VCaP (cell line): ENCODE measurements around the gene NUP210L.

Source experiments
- H3K27ac ChIP-seq: fragments of 450-650 bp; 2 replicates; pipeline ENCODE4 v1.5.1; 2017
- CTCF ChIP-seq: fragments of 450-650 bp; conservative IDR thresholded peaks from 2 replicates; pipeline ENCODE4 v1.5.1; 2017; ENCODE audit warnings: mild to moderate bottlenecking, moderate library complexity

NUP210L gene

DNA sequence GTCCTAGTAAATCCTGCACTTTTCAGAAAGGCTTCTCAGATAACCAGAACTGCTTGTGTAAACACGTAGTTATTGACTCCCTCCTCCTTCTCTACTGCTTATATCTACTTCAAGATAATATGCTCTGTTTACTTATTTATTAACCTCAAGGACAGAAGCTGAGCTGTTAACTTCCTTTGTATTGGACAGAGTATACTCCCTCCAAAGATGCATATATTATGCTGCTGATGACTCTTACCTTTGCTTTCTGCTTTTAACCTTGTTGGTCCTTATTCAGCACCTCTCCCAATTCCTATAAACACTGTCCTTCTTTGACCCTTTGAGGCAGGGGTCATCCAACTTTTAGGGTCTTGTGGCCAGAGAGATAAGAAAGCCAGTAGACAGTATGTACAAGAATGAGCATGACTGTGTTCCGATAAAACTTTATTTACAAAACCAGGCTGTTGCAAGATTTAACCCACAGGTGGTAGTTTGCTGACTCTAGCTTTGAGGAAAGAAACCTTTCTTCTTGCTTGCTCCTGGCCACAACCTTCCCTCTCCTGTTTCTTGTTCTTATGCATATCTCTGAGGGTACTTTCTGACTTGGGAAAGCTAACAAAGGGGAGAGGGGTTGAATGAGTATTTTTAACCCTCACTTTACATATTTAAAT, 32.1 kb upstream of the NUP210L start:
- H3K27ac ChIP-seq: peak overlapping the region; percentile 87

GRCh38 chr1:154186177-154186576, 31.3 kb upstream of the NUP210L start:
- peak overlapping the region; percentile 87 for H3K27ac ChIP-seq

More for the DNA sequence above, 32.1 kb upstream of the NUP210L start:
- TF ChIP-seq CTCF: no peak

DNA sequence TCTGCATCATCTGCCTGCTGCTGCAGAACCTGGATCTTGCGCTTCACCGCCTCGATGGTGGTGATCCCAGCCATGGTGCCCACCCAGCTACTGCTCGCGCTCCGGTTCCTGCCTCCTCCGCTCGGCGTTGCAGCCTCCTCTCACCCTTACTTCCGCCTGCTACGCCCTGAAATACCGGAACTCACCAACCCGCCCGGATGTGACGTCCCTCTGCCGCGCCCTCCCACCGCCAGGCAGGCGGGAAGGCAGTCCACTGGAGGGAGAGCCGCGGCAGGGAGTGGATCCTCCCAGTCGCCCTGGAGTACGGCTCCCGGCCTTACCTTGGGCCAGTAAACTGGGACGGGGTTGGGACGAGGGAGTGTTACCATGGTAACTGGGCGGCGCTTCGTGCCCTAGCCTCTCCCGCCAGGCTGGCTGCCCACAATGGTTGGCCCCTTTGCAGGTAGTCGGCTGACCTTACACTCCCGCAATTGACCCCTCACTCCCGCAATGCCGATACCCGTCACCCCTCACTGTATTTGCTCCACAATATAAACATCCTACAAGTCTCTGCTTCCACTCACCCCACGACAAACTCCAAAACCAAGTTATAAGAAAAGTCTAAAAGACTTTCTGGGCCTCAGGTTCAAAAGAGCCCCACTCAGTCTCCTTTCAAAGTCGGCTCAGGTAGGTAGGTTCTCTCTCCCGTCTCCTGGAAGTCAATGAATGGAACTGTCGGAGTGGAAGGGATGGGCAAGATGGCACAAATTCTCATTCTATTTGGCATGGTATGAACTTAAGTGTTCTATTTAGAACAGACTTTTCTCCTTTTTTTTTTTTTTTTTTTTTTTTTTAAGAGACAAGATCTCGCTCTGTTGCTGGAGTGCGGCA, 28.4 kb upstream of the NUP210L start:
- peak overlapping the region; percentile 87 for H3K27ac ChIP-seq
- no peak for TF ChIP-seq CTCF

More at GRCh38 chr1:154186177-154186576, 31.3 kb upstream of the NUP210L start:
- peak; percentile 81 for TF ChIP-seq CTCF

GRCh38 chr1:154182344-154183045, 27.6 kb upstream of the NUP210L start:
- TF ChIP-seq CTCF: no peak
- peak overlapping the region; percentile 87 for H3K27ac ChIP-seq

DNA sequence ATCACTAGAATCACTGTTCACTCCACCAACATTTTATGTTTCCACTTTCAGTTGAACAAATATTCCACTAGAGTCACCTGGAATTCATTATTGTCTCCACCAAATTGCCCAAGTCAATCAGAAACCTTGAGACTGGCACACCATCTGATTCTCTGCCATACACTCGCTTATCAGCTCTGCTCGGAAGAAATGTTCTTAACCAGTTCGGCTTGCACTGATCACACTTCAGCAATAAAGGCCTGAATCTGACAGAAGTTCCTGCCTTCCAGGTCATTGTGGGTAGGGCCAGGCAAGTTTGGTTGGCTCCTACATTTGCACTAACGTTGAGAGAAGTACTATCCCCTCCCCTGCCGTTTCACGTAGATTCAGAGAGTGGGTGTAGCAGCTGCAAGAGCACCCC, 27.1 kb upstream of the NUP210L start:
- no peak for TF ChIP-seq CTCF
- H3K27ac ChIP-seq: peak overlapping the region; percentile 87

- peak overlapping the region; percentile 87; the same call in 1 of the 2 replicates for H3K27ac ChIP-seq
- TF ChIP-seq CTCF: no peak
Measured at GRCh38 chr1:154179946-154180687, 25.2 kb upstream of the NUP210L start.
